GM12878 (cell line): ENCODE measurements around the gene PITPNC1. TPM values are rescaled to one million over a fixed set of nuclear protein-coding genes. Genes with fewer than 3 reads are reported as not detected.

Source experiments
- ATAC-seq: fragments of 200-7000 bp; cut with Tn5 transposase; 3 replicates; pipeline ENCODE4 v1.9.1; 2020; ENCODE audit warnings: mild to moderate bottlenecking, moderate library complexity
- BruUV-seq: library from RNA; stranded (reverse); fragments of 400-500 nt; replicated peaks from 2 replicates; lab custom pipeline; 2021; lab: Mats Ljungman, UMichigan
- CTCF ChIA-PET: fragments of 300-600 bp; sonication (Branson Sonifier 250); formaldehyde crosslinking; extraction: SDS; loops from one replicate; lab custom pipeline; 2021; ENCODE audit warnings: inconsistent platforms; lab: Yijun Ruan, JAX
- POLR2A ChIA-PET: fragments of 350-600 bp; formaldehyde crosslinking; extraction: SDS; loops from one replicate; lab custom pipeline; 2021; ENCODE audit warnings: inconsistent platforms; lab: Charles Lee
- RAD21 ChIA-PET: fragments of 300-600 bp; sonication (Branson Sonifier 250); formaldehyde crosslinking; loops from one replicate; lab custom pipeline; 2023; ENCODE audit warnings: antibody characterized with exemption; ENCODE audit not compliant: unreplicated experiment; lab: Charles Lee
- SMC1A ChIA-PET: fragments of 300-600 bp; sonication (Branson Sonifier 250); formaldehyde crosslinking; loops from one replicate; lab custom pipeline; 2023; ENCODE audit not compliant: unreplicated experiment, uncharacterized antibody; lab: Charles Lee
- DNase-seq: peaks from one replicate; pipeline ENCODE4 v3.0.0-alpha.2; 2011; ENCODE audit warnings: low read depth, low spot score
- FAIRE-seq: peaks from 3 replicates; lab custom pipeline; 2011; peaks lifted over from hg19 to GRCh38; lab: Jason Lieb, UNC
- H2AFZ ChIP-seq: 2 replicates; pipeline ENCODE4 v1.6.0; 2011; ENCODE audit warnings: low read depth, low read length, control low read depth; ENCODE audit not compliant: control insufficient read depth
- H3K27ac ChIP-seq: 2 replicates; pipeline ENCODE4 v1.5.1; 2011; ENCODE audit warnings: control low read depth; ENCODE audit not compliant: control insufficient read depth, insufficient read depth
- H3K27me3 ChIP-seq, 2 experiments: replicated peaks in 1 of 2; 2 replicates each; pipeline versions ENCODE4 v1.6.0 to v1.6.1; 2011; ENCODE audit warnings: low read length in 1 of 2; ENCODE audit not compliant: control insufficient read depth in 2 of 2, insufficient read depth in 2 of 2
- H3K36me3 ChIP-seq, 2 experiments: 2 replicates each; pipeline ENCODE4 v1.5.1; 2011; ENCODE audit warnings: low read length in 1 of 2; ENCODE audit not compliant: control insufficient read depth in 2 of 2, insufficient read depth in 2 of 2
- H3K4me1 ChIP-seq: 2 replicates; pipeline ENCODE4 v1.6.1; 2011; ENCODE audit warnings: mild to moderate bottlenecking, low read length, moderate library complexity, mixed read lengths; ENCODE audit not compliant: control insufficient read depth, insufficient read depth
- H3K4me2 ChIP-seq: 2 replicates; pipeline ENCODE4 v1.6.0; 2011; ENCODE audit warnings: control low read depth; ENCODE audit not compliant: control insufficient read depth, insufficient read depth
- H3K4me3 ChIP-seq: fragments of 200-600 bp; sonication (generic); 2 replicates; pipeline ENCODE4 v1.5.1; 2016
- H3K79me2 ChIP-seq: 2 replicates; pipeline ENCODE4 v1.6.0; 2011; ENCODE audit warnings: low read length; ENCODE audit not compliant: control insufficient read depth, insufficient read depth
- H3K9ac ChIP-seq: 2 replicates; pipeline ENCODE4 v1.8.0; 2011; ENCODE audit warnings: low read length, control low read depth, mixed read lengths; ENCODE audit not compliant: control insufficient read depth, insufficient read depth
- H3K9me3 ChIP-seq: replicated peaks from 3 replicates; pipeline ENCODE4 v1.5.1; 2011; ENCODE audit warnings: mild to moderate bottlenecking, low read length; ENCODE audit not compliant: control insufficient read depth, insufficient read depth
- H4K20me1 ChIP-seq: 2 replicates; pipeline ENCODE4 v1.6.0; 2011; ENCODE audit not compliant: control insufficient read depth, insufficient read depth
- BRCA1 ChIP-seq: IDR thresholded peaks from 2 replicates; pipeline ENCODE4 v1.6.1; 2011; ENCODE audit warnings: low read depth, low read length, improper control_type of control experiment
- IRF4 ChIP-seq: IDR thresholded peaks from 2 replicates; pipeline ENCODE4 v1.6.1; 2011; ENCODE audit warnings: low read depth, low read length
- NFIC ChIP-seq: IDR thresholded peaks from 2 replicates; pipeline ENCODE4 v1.6.1; 2012; ENCODE audit warnings: low read depth, mild to moderate bottlenecking, inconsistent platforms, low read length, moderate library complexity
- RFX5 ChIP-seq: IDR thresholded peaks from 2 replicates; pipeline ENCODE4 v1.6.1; 2011; ENCODE audit warnings: low read depth, low read length, improper control_type of control experiment
- SMAD5 ChIP-seq: IDR thresholded peaks from 2 replicates; pipeline ENCODE4 v1.6.1; 2016; ENCODE audit warnings: antibody characterized with exemption, low read depth
- SMARCA5 ChIP-seq: fragments of 450-650 bp; IDR thresholded peaks from 2 replicates; pipeline ENCODE4 v1.6.1; 2017; ENCODE audit warnings: mild to moderate bottlenecking
- SUPT20H ChIP-seq: IDR thresholded peaks from 2 replicates; pipeline ENCODE4 v1.6.1; 2011; ENCODE audit warnings: low read depth, mild to moderate bottlenecking, low read length, moderate library complexity, borderline replicate concordance; ENCODE audit not compliant: control insufficient read depth
- TBL1XR1 ChIP-seq: IDR thresholded peaks from 2 replicates; pipeline ENCODE4 v1.6.1; 2012; ENCODE audit warnings: low read depth, low read length, improper control_type of control experiment
- ZNF217 ChIP-seq: fragments of 450-650 bp; IDR thresholded peaks from 2 replicates; pipeline ENCODE4 v1.6.1; 2017; ENCODE audit warnings: antibody characterized with exemption, mild to moderate bottlenecking
- WGBS: methylation state at CpG from one replicate; pipeline ENCODE4 v1.1.6; 2016; ENCODE audit warnings: low lambda C conversion rate; ENCODE audit not compliant: insufficient replicate concordance, insufficient coverage; ENCODE audit errors: missing lambda C conversion rate; 5-methylcytosine and 5-hydroxymethylcytosine counted together
- in situ Hi-C: fragments of 300-500 bp; cut with MboI; formaldehyde crosslinking; loops from 9 replicates; pipeline ENCODE4 v1.14.3; 2018; ENCODE audit warnings: mixed read lengths
- intact Hi-C: fragments of 100-400 bp; cut with micrococcal nuclease; formaldehyde crosslinking; loops from one replicate; pipeline ENCODE4 v1.14.2; 2022; ENCODE audit not compliant: unreplicated experiment
- polyA plus RNA-seq, 11 experiments: library from polyadenylated mRNA; depleted of rRNA in 4 of 11; unstranded in 6 of 11; stranded (reverse) in 5 of 11; fragments of >200 nt; fragmentation: Nextera tagmentation in 4 of 11; fragmentation: Illumina TruSeq in 1 of 11; extraction: Ambion mirVana in 4 of 11; extraction: Trizol in 1 of 11; gene quantifications; 1 replicate in 1 of 11; 2 replicates in 10 of 11; pipeline versions ENCODE4 v1.2.1 to v1.2.3, GENCODE V29; 2011 to 2016; ENCODE audit warnings: inconsistent platforms in 2 of 11, missing spikeins in 2 of 11, low read depth in 1 of 11
- total RNA-seq, 4 experiments: library from RNA; depleted of rRNA in 3 of 4; stranded (reverse); fragments of >200 nt in 3 of 4; fragmentation: Illumina TruSeq in 1 of 4; extraction: Trizol in 1 of 4; gene quantifications; 2 replicates each; pipeline versions ENCODE4 v1.2.1 to v1.2.3, GENCODE V29; 2013 to 2021
- TF ChIP-seq, protein P1 (sequence below): IDR thresholded peaks from 2 replicates; pipeline ENCODE4 v1.6.1; 2011; ENCODE audit warnings: low read depth, mild to moderate bottlenecking, low read length, moderate library complexity, borderline replicate concordance; ENCODE audit errors: extremely low read depth
- TF ChIP-seq, protein P2 (sequence below): IDR thresholded peaks from 2 replicates; pipeline ENCODE4 v1.6.1; 2012; ENCODE audit warnings: mild to moderate bottlenecking, low read depth, low read length

The PITPNC1 gene
- total and polyA plus RNA-seq, 10 of the 15 experiments (the other 5 are each of a cell fraction or from before 2014, with no cell fraction given) = 12.2 to 62.4 (median 47.3) TPM

DNA sequence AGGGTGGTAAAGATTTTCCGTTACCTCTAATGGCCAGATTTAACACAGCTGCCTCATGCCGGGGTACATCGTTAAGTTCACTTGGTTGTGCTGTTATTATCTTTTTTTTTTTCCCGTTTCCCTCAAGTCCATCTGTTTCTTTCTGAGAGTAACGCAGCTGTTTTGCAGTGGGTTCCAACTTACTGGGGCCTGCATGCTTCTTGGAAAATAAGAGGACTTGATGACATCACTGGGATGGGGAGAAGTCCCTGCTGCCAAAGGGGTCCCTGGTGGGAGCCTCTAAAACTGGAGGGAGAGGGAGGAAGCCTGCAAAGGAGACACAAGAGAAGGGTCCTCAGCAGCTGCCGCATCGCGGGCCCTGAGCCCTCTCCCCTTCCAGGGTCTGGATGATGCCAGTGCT lies 262.9 kb downstream of the PITPNC1 start:
- no TSS peak for BruUV-seq
- Histone ChIP-seq H2AFZ (no peak overlapping the region), H3K27ac (no peak overlapping the region), H3K4me1 (no peaks in the 10 kb centered on the region), H3K9me3 (no peaks in the 10 kb centered on the region), H3K27me3 (no peaks in the 10 kb centered on the region), H3K4me3 (no peak overlapping the region), H3K9ac (no peak overlapping the region), H3K36me3 (peaks cover 4 to 7% of the 10 kb centered on the region in 2 experiments; a peak in 3 of 4 replicates), H3K4me2 (no peak overlapping the region), H3K79me2 (no peaks in the 10 kb centered on the region), H4K20me1 (no peaks in the 10 kb centered on the region)
- intact Hi-C loops (no loop called here), in situ Hi-C loops (loop anchor here (25.0 kb wide), 1 partner anchor 928 kb away; no protein-coding TSS in a partner anchor)
- DNase-seq (no peak), FAIRE-seq (no peak), ATAC-seq (no peak)
- ChIA-PET SMC1A (interaction anchor here (0.6 to 1.1 kb wide), 5 partner anchors 10 to 46 kb away, joined by 3 to 4 read pairs (median 3); no protein-coding TSS in a partner anchor), RAD21 (interaction anchor here (1.2 kb wide), 1 partner anchor 264 kb away, joined by 3 read pairs; no protein-coding TSS in a partner anchor), POLR2A (interaction anchor here (0.6 kb wide), 1 partner anchor 1844 kb away, joined by 3 read pairs; no protein-coding TSS in a partner anchor), CTCF (interaction anchor here (0.9 to 1.5 kb wide), 3 partner anchors 8 to 261 kb away, joined by 3 to 10 read pairs (median 3); no protein-coding TSS in a partner anchor)
- TF ChIP-seq NFIC (no peak), TBL1XR1 (no peak), SMARCA5 (no peak), SMAD5 (no peak), IRF4 (no peak), BRCA1 (no peak), RFX5 (no peak), SUPT20H (no peak), ZNF217 (no peak)
- TF ChIP-seq, protein P1, sequence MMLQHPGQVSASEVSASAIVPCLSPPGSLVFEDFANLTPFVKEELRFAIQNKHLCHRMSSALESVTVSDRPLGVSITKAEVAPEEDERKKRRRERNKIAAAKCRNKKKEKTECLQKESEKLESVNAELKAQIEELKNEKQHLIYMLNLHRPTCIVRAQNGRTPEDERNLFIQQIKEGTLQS = no peak
- TF ChIP-seq, protein P2, sequence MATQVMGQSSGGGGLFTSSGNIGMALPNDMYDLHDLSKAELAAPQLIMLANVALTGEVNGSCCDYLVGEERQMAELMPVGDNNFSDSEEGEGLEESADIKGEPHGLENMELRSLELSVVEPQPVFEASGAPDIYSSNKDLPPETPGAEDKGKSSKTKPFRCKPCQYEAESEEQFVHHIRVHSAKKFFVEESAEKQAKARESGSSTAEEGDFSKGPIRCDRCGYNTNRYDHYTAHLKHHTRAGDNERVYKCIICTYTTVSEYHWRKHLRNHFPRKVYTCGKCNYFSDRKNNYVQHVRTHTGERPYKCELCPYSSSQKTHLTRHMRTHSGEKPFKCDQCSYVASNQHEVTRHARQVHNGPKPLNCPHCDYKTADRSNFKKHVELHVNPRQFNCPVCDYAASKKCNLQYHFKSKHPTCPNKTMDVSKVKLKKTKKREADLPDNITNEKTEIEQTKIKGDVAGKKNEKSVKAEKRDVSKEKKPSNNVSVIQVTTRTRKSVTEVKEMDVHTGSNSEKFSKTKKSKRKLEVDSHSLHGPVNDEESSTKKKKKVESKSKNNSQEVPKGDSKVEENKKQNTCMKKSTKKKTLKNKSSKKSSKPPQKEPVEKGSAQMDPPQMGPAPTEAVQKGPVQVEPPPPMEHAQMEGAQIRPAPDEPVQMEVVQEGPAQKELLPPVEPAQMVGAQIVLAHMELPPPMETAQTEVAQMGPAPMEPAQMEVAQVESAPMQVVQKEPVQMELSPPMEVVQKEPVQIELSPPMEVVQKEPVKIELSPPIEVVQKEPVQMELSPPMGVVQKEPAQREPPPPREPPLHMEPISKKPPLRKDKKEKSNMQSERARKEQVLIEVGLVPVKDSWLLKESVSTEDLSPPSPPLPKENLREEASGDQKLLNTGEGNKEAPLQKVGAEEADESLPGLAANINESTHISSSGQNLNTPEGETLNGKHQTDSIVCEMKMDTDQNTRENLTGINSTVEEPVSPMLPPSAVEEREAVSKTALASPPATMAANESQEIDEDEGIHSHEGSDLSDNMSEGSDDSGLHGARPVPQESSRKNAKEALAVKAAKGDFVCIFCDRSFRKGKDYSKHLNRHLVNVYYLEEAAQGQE = no peak
- WGBS = 91% methylated on average over 8 of the region's 8 CpGs
